HG02970 (cell line): Measurements from ENCODE around the gene TCF25.
"Not testable (repeated sequence)": the region's sequence is repeated elsewhere in the genome, so short reads cannot be mapped to it uniquely, and the experiment has no call there.

ENCODE experiments used
- ATAC-seq: cut with Tn5 transposase; IDR thresholded peaks from one replicate; pipeline ENCODE4 v1.9.1; 2021; ENCODE audit warnings: mild to moderate bottlenecking, moderate library complexity, moderate number of reproducible peaks; ENCODE audit not compliant: unreplicated experiment, low FRiP score

The TCF25 gene

GRCh38 chr16:89900885-89901284, 27.5 kb downstream of the TCF25 start:
- ATAC-seq = no peak

GRCh38 chr16:89902980-89903379, 29.6 kb downstream of the TCF25 start:
- ATAC-seq = no peak

- ATAC-seq = no peak
Measured at GRCh38 chr16:89903908-89904515, 30.6 kb downstream of the TCF25 start.

GRCh38 chr16:89904606-89905510, 31.5 kb downstream of the TCF25 start:
- ATAC-seq = no peak

- ATAC-seq = no peak
Measured at GRCh38 chr16:89905511-89906139, 32.2 kb downstream of the TCF25 start.

- no peak for ATAC-seq
Measured at GRCh38 chr16:89906140-89907025, 33.0 kb downstream of the TCF25 start.

GRCh38 chr16:89907055-89907814, 33.8 kb downstream of the TCF25 start:
- ATAC-seq = no peak

GRCh38 chr16:89908236-89908635, 34.8 kb downstream of the TCF25 start:
- ATAC-seq = no peak

GRCh38 chr16:89909777-89910716, 36.7 kb downstream of the TCF25 start:
- ATAC-seq = no peak

- no peak for ATAC-seq
Measured at GRCh38 chr16:89910717-89911354, 37.4 kb downstream of the TCF25 start.

GRCh38 chr16:89911375-89911774, 38.0 kb downstream of the TCF25 start:
- ATAC-seq = no peak

GRCh38 chr16:89912143-89912542, 38.8 kb downstream of the TCF25 start:
- ATAC-seq = no peak

- no peak for ATAC-seq
Measured at GRCh38 chr16:89912627-89913026, 39.2 kb downstream of the TCF25 start.

- no peak for ATAC-seq
Measured at GRCh38 chr16:89913408-89914387, 40.3 kb downstream of the TCF25 start.

- not testable (repeated sequence) for ATAC-seq
Measured at GRCh38 chr16:89914642-89915285, 41.4 kb downstream of the TCF25 start.
